Neural cell (in vitro differentiated cells): ENCODE results near the gene LURAP1L. TPM values are rescaled to one million over a fixed set of nuclear protein-coding genes. Genes with fewer than 3 reads are reported as not detected.

Source experiments
- H2AFZ ChIP-seq: fragments of 200-600, 300-800 bp; sonication (generic), shearing (Covaris generic); 2 replicates; pipeline ENCODE4 v1.6.0; 2014; ENCODE audit warnings: low read depth, mild to moderate bottlenecking, antibody characterized with exemption, low read length, moderate library complexity
- H3F3A ChIP-seq: fragments of 200-600 bp; shearing (Covaris generic); 2 replicates; pipeline ENCODE4 v1.6.1; 2016; ENCODE audit warnings: mild to moderate bottlenecking, moderate library complexity, mixed read lengths, antibody characterized with exemption, low read length; ENCODE audit not compliant: insufficient read depth, poor library complexity, severe bottlenecking
- H3K27ac ChIP-seq: fragments of 200-600, 300-800 bp; sonication (generic), shearing (Covaris generic); 2 replicates; pipeline ENCODE4 v1.5.1; 2014; ENCODE audit warnings: mild to moderate bottlenecking, low read length, moderate library complexity
- H3K27me3 ChIP-seq: fragments of 300-800, 200-600 bp; sonication (generic), shearing (Covaris generic); 2 replicates; pipeline ENCODE4 v1.6.0; 2014; ENCODE audit warnings: mild to moderate bottlenecking, low read depth, low read length, moderate library complexity; ENCODE audit not compliant: insufficient read depth
- H3K36me3 ChIP-seq: fragments of 300-800, 200-600 bp; sonication (generic), shearing (Covaris generic); 2 replicates; pipeline ENCODE4 v1.5.1; 2014; ENCODE audit warnings: mild to moderate bottlenecking, antibody characterized with exemption, low read length, moderate library complexity; ENCODE audit not compliant: insufficient read depth
- H3K4me2 ChIP-seq: fragments of 300-800, 200-600 bp; sonication (generic), shearing (Covaris generic); 2 replicates; pipeline ENCODE4 v1.6.0; 2014; ENCODE audit warnings: mild to moderate bottlenecking, low read length
- H3K4me3 ChIP-seq: fragments of 300-800, 200-600 bp; sonication (generic), shearing (Covaris generic); 2 replicates; pipeline ENCODE4 v1.5.1; 2014; ENCODE audit warnings: mild to moderate bottlenecking, low read length, moderate library complexity
- H3K79me2 ChIP-seq: fragments of 200-600 bp; shearing (Covaris generic); replicated peaks from 2 replicates; pipeline ENCODE4 v1.6.0; 2014; ENCODE audit warnings: mild to moderate bottlenecking, low read length, moderate library complexity; ENCODE audit not compliant: insufficient read depth
- H3K9ac ChIP-seq: fragments of 300-800, 200-600 bp; sonication (generic), shearing (Covaris generic); 2 replicates; pipeline ENCODE4 v1.6.1; 2016; ENCODE audit warnings: mild to moderate bottlenecking, low read length, mixed read lengths
- H3K9me2 ChIP-seq: fragments of 200-600 bp; shearing (Covaris generic); 2 replicates; pipeline ENCODE4 v1.6.1; 2016; ENCODE audit warnings: mild to moderate bottlenecking, low read length, mixed read lengths; ENCODE audit not compliant: insufficient read depth
- H3K9me3 ChIP-seq: fragments of 200-600, 300-800 bp; sonication (generic), shearing (Covaris generic); 2 replicates; pipeline ENCODE4 v1.6.1; 2016; ENCODE audit warnings: mild to moderate bottlenecking, mixed run types, low read length, moderate library complexity, mixed read lengths
- H4K20me1 ChIP-seq: fragments of 200-600 bp; shearing (Covaris generic); 2 replicates; pipeline ENCODE4 v1.6.1; 2016; ENCODE audit warnings: mild to moderate bottlenecking, mixed run types; ENCODE audit not compliant: insufficient read depth
- CTCF ChIP-seq: fragments of 450-650 bp; IDR thresholded peaks from 2 replicates; pipeline ENCODE4 v1.5.1; 2014; ENCODE audit warnings: antibody characterized with exemption, mild to moderate bottlenecking, moderate library complexity; ENCODE audit not compliant: poor library complexity, severe bottlenecking
- EP300 ChIP-seq: fragments of 450-650 bp; conservative IDR thresholded peaks from 2 replicates; pipeline ENCODE4 v1.6.1; 2014; ENCODE audit warnings: antibody characterized with exemption, mild to moderate bottlenecking, moderate library complexity; ENCODE audit not compliant: poor library complexity, severe bottlenecking
- EZH2 ChIP-seq: fragments of 200-600, 300-800 bp; shearing (Covaris generic), sonication (generic); IDR thresholded peaks from 2 replicates; pipeline ENCODE4 v1.6.1; 2014; ENCODE audit warnings: antibody characterized with exemption, low read length, borderline replicate concordance, mild to moderate bottlenecking; ENCODE audit not compliant: insufficient read depth, poor library complexity, severe bottlenecking
- MXI1 ChIP-seq: fragments of 450-650 bp; conservative IDR thresholded peaks from 2 replicates; pipeline ENCODE4 v1.6.1; 2014; ENCODE audit warnings: antibody characterized with exemption, mild to moderate bottlenecking; ENCODE audit not compliant: poor library complexity, severe bottlenecking
- POLR2AphosphoS5 ChIP-seq: IDR thresholded peaks from 2 replicates; pipeline ENCODE4 v1.6.1; 2012
- RAD21 ChIP-seq: fragments of 450-650 bp; conservative IDR thresholded peaks from 2 replicates; pipeline ENCODE4 v1.6.1; 2014; ENCODE audit warnings: antibody characterized with exemption, mild to moderate bottlenecking, moderate library complexity
- REST ChIP-seq: IDR thresholded peaks from 2 replicates; pipeline ENCODE4 v1.6.1; 2012; ENCODE audit warnings: borderline replicate concordance
- SMC3 ChIP-seq: fragments of 450-650 bp; conservative IDR thresholded peaks from 2 replicates; pipeline ENCODE4 v1.6.1; 2014; ENCODE audit warnings: antibody characterized with exemption, mild to moderate bottlenecking, moderate library complexity; ENCODE audit not compliant: poor library complexity
- TAF1 ChIP-seq: IDR thresholded peaks from 2 replicates; pipeline ENCODE4 v1.6.1; 2012; ENCODE audit warnings: low read depth
- polyA plus RNA-seq: library from polyadenylated mRNA; depleted of rRNA; stranded (reverse); fragments of >200 nt; gene quantifications from 2 replicates; pipeline ENCODE4 v1.2.3, GENCODE V29; 2014

Gene LURAP1L
- polyA plus RNA-seq, 1 donor from 2014 or later, result 0.59 TPM

GRCh38 chr9:12808569-12808968, 33.7 kb downstream of the LURAP1L start:
- H3F3A ChIP-seq, result no peaks in the 10 kb centered on the region
- H3K36me3 ChIP-seq, result no peaks in the 10 kb centered on the region
- no peak overlapping the region for H3K4me3 ChIP-seq
- H3K9me3 ChIP-seq, result no peaks in the 10 kb centered on the region
- no peak for TF ChIP-seq SMC3
- no peak for TF ChIP-seq REST
- no peak for TF ChIP-seq POLR2AphosphoS5
- no peak overlapping the region for H3K27ac ChIP-seq
- no peaks in the 10 kb centered on the region for H4K20me1 ChIP-seq
- no peak overlapping the region for H3K9ac ChIP-seq
- no peaks in the 10 kb centered on the region for H3K79me2 ChIP-seq
- no peaks in the 10 kb centered on the region for H3K9me2 ChIP-seq
- no peak overlapping the region for H2AFZ ChIP-seq
- H3K4me2 ChIP-seq, result no peak overlapping the region
- H3K27me3 ChIP-seq, result no peaks in the 10 kb centered on the region

GRCh38 chr9:12809720-12810119, 34.9 kb downstream of the LURAP1L start:
- Histone ChIP-seq H3K4me3 (no peak overlapping the region), H3K36me3 (no peaks in the 10 kb centered on the region)
- TF ChIP-seq EP300 (no peak), CTCF (no peak), EZH2 (no peak), RAD21 (no peak), TAF1 (no peak)

GRCh38 chr9:12811935-12812334, 37.1 kb downstream of the LURAP1L start:
- Histone ChIP-seq H3K36me3 (no peaks in the 10 kb centered on the region), H4K20me1 (no peaks in the 10 kb centered on the region), H3K9ac (no peak overlapping the region), H3K9me2 (no peaks in the 10 kb centered on the region), H3K27me3 (no peaks in the 10 kb centered on the region), H3K4me3 (no peak overlapping the region), H3K9me3 (no peaks in the 10 kb centered on the region), H3K4me2 (no peak overlapping the region), H3F3A (no peaks in the 10 kb centered on the region), H3K79me2 (no peaks in the 10 kb centered on the region), H3K27ac (no peak overlapping the region), H2AFZ (no peak overlapping the region)
- TF ChIP-seq SMC3, result no peak
- no peak for TF ChIP-seq TAF1
- no peak for TF ChIP-seq RAD21
- TF ChIP-seq CTCF, result no peak
- no peak for TF ChIP-seq POLR2AphosphoS5
- no peak for TF ChIP-seq MXI1
- no peak for TF ChIP-seq REST
- TF ChIP-seq EZH2, result no peak
- TF ChIP-seq EP300, result no peak

More at GRCh38 chr9:12809720-12810119, 34.9 kb downstream of the LURAP1L start:
- H3K9me3 ChIP-seq, result no peaks in the 10 kb centered on the region
- no peak overlapping the region for H3K4me2 ChIP-seq
- H3K79me2 ChIP-seq, result no peaks in the 10 kb centered on the region
- no peak overlapping the region for H3K27ac ChIP-seq
- H3F3A ChIP-seq, result no peaks in the 10 kb centered on the region
- H3K9me2 ChIP-seq, result no peaks in the 10 kb centered on the region
- no peak overlapping the region for H3K9ac ChIP-seq
- H4K20me1 ChIP-seq, result no peaks in the 10 kb centered on the region
- H3K27me3 ChIP-seq, result no peaks in the 10 kb centered on the region
- H2AFZ ChIP-seq, result no peak overlapping the region
